GM21381 (cell line): ENCODE results near the gene NEU2.
"Not testable (repeated sequence)": the region's sequence is repeated elsewhere in the genome, so short reads cannot be mapped to it uniquely, and the experiment has no call there.

Experiments
- ATAC-seq: cut with Tn5 transposase; IDR thresholded peaks from one replicate; pipeline ENCODE4 v1.9.1; 2021; ENCODE audit warnings: mild to moderate bottlenecking, moderate library complexity; ENCODE audit not compliant: unreplicated experiment

NEU2 gene

GRCh38 chr2:233033672-233034071 is 1.2 kb downstream of the NEU2 start:
- ATAC-seq = no peak

- ATAC-seq = no peak
These were observed 1.8 kb downstream of the NEU2 start for GRCh38 chr2:233034091-233034882.

- ATAC-seq = no peak
These were observed 3.1 kb downstream of the NEU2 start for GRCh38 chr2:233035426-233036161.

GRCh38 chr2:233036162-233036838 is 3.8 kb downstream of the NEU2 start:
- ATAC-seq = no peak

- ATAC-seq = no peak
These were observed 4.6 kb downstream of the NEU2 start for GRCh38 chr2:233037078-233037477.

- no peak for ATAC-seq
These were observed 6.9 kb downstream of the NEU2 start for GRCh38 chr2:233039212-233039845.

- ATAC-seq = no peak
These were observed 7.5 kb downstream of the NEU2 start for GRCh38 chr2:233039846-233040530.

GRCh38 chr2:233040571-233040970 is 8.1 kb downstream of the NEU2 start:
- ATAC-seq = no peak

- ATAC-seq = no peak
These were observed 9.4 kb downstream of the NEU2 start for GRCh38 chr2:233041722-233042323.

- no peak for ATAC-seq
These were observed 10.1 kb downstream of the NEU2 start for GRCh38 chr2:233042549-233042948.

- no peak for ATAC-seq
These were observed 12.6 kb downstream of the NEU2 start for GRCh38 chr2:233044974-233045605.

GRCh38 chr2:233047206-233047605 is 14.7 kb downstream of the NEU2 start:
- ATAC-seq = no peak

- ATAC-seq = no peak
These were observed 15.2 kb downstream of the NEU2 start for GRCh38 chr2:233047667-233048066.

GRCh38 chr2:233048569-233049193 is 16.2 kb downstream of the NEU2 start:
- ATAC-seq = no peak

- no peak for ATAC-seq
These were observed 16.8 kb downstream of the NEU2 start for GRCh38 chr2:233049194-233049761.

GRCh38 chr2:233051241-233052149 is 19.0 kb downstream of the NEU2 start:
- ATAC-seq = no peak

GRCh38 chr2:233052517-233052916 is 20.0 kb downstream of the NEU2 start:
- ATAC-seq = not testable (repeated sequence)
